ENCODE data around the gene PIK3C2G. TPM values are rescaled to one million over a fixed set of nuclear protein-coding genes. Genes with fewer than 3 reads are reported as not detected.

Gene PIK3C2G
- total RNA-seq, 2 donors from 2014 or later = not detected

DNA sequence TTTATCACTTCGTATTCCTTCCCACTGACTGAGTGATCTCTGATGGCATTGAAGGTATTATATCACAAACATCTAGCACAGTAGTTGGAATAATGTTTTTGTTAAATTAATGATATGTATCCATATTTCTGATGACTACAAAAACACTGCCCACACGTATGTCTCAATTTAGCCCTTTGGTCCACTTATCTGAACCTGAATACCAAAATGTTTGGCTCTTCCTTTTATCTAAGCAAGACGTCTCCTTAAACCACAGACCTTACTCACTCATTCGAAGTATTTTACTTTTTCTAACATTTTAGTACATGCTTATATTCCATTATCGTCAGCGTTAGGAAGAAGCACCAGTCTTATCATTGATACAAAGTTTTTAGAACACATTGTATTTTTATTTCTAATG lies 126.4 kb downstream of the PIK3C2G start:
- Histone ChIP-seq H3K4me3 (ENCODE audit: low read length) (no peak overlapping the region), H3K36me3 (ENCODE audit: control insufficient read depth, insufficient read depth, low read length) (no peaks in the 10 kb centered on the region), H3K27ac (ENCODE audit: low read depth, low read length) (no peak overlapping the region), H3K27me3 (ENCODE audit: control insufficient read depth, insufficient read depth, low read length, poor library complexity, severe bottlenecking) (no peaks in the 10 kb centered on the region), H3K9ac (ENCODE audit: extremely low read depth, low read length, poor library complexity, severe bottlenecking) (no peak overlapping the region), H3K9me3 (ENCODE audit: control insufficient read depth, low read length) (no peaks in the 10 kb centered on the region), H3K4me1 (ENCODE audit: control insufficient read depth, insufficient read depth, low read length) (peaks cover 3% of the 10 kb centered on the region)
- Mint-ChIP-seq H3K9me3 (no peaks in the 10 kb centered on the region), H3K36me3 (ENCODE audit: low read depth) (no peaks in the 10 kb centered on the region), H3K27me3 (ENCODE audit: insufficient read depth) (no peaks in the 10 kb centered on the region), H3K4me1 (peaks cover 9% of the 10 kb centered on the region), H3K27ac (no peak overlapping the region), H3K4me3 (no peak overlapping the region)
- no peak for DNase-seq
- WGBS, 2 experiments (ENCODE audit: insufficient coverage in 1 of 2, insufficient read length in 1 of 2) = 94 to 100% methylated on average over 3 to 6 of the region's 6 CpGs
- TF ChIP-seq CTCF (conservative IDR thresholded peaks at IDR 0.05) = no peak

DNA sequence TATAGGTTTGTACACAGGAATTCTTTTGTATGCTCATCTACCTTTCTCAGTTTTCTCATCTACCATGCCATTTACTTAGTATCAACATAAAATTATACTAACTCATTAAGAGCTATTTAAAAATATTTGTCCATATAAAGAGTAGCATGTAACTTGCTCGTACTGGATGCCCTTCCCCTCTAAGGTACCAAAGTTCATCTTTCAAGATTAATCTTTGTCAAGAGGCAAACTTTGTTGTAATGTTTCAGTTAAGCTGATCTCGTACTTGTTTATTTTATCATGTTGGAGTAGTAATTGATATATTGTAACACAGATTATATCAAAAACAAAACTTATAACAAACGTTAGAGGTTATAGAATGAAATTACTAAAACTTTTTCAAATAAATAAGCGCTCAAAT lies 128.5 kb downstream of the PIK3C2G start:
- H3K9ac ChIP-seq (ENCODE audit: extremely low read depth, low read length, poor library complexity, severe bottlenecking) = no peak overlapping the region
- no peaks in the 10 kb centered on the region for H3K36me3 ChIP-seq (ENCODE audit: control insufficient read depth, insufficient read depth, low read length)
- no peak for TF ChIP-seq CTCF (conservative IDR thresholded peaks at IDR 0.05)
- H3K9me3 Mint-ChIP-seq = no peaks in the 10 kb centered on the region
- no peak overlapping the region for H3K4me3 Mint-ChIP-seq
- no peak for DNase-seq
- no peak overlapping the region for H3K27ac Mint-ChIP-seq
- no peak overlapping the region for H3K4me3 ChIP-seq (ENCODE audit: low read length)
- 100% methylated on average over 2 of the region's 4 CpGs; no CpG with 5 or more reads in 1 of the 2 experiments for WGBS, 2 experiments (ENCODE audit: insufficient coverage in 1 of 2, insufficient read length in 1 of 2)
- H3K9me3 ChIP-seq (ENCODE audit: control insufficient read depth, low read length) = no peaks in the 10 kb centered on the region
- no peaks in the 10 kb centered on the region for H3K27me3 Mint-ChIP-seq (ENCODE audit: insufficient read depth)
- H3K27me3 ChIP-seq (ENCODE audit: control insufficient read depth, insufficient read depth, low read length, poor library complexity, severe bottlenecking) = no peaks in the 10 kb centered on the region
- no peak overlapping the region for H3K27ac ChIP-seq (ENCODE audit: low read depth, low read length)
- no peaks in the 10 kb centered on the region for H3K4me1 ChIP-seq (ENCODE audit: control insufficient read depth, insufficient read depth, low read length)
- no peaks in the 10 kb centered on the region for H3K36me3 Mint-ChIP-seq (ENCODE audit: low read depth)
- no peaks in the 10 kb centered on the region for H3K4me1 Mint-ChIP-seq

GRCh38 chr12:18391151-18391550 lies 129.8 kb downstream of the PIK3C2G start:
- Mint-ChIP-seq H3K27me3 (ENCODE audit: insufficient read depth) (no peaks in the 10 kb centered on the region), H3K9me3 (no peaks in the 10 kb centered on the region), H3K4me1 (no peaks in the 10 kb centered on the region), H3K36me3 (ENCODE audit: low read depth) (no peaks in the 10 kb centered on the region), H3K4me3 (no peak overlapping the region), H3K27ac (no peak overlapping the region)
- no peak overlapping the region for H3K4me3 ChIP-seq (ENCODE audit: low read length)
- H3K9ac ChIP-seq (ENCODE audit: extremely low read depth, low read length, poor library complexity, severe bottlenecking) = no peak overlapping the region
- no peaks in the 10 kb centered on the region for H3K36me3 ChIP-seq (ENCODE audit: control insufficient read depth, insufficient read depth, low read length)
- H3K27ac ChIP-seq (ENCODE audit: low read depth, low read length) = no peak overlapping the region
- H3K9me3 ChIP-seq (ENCODE audit: control insufficient read depth, low read length) = no peaks in the 10 kb centered on the region
- H3K27me3 ChIP-seq (ENCODE audit: control insufficient read depth, insufficient read depth, low read length, poor library complexity, severe bottlenecking) = no peaks in the 10 kb centered on the region
- no peaks in the 10 kb centered on the region for H3K4me1 ChIP-seq (ENCODE audit: control insufficient read depth, insufficient read depth, low read length)
- TF ChIP-seq CTCF (conservative IDR thresholded peaks at IDR 0.05) = no peak
- no peak for DNase-seq
- 90 to 100% methylated on average over 1 to 2 of the region's 2 CpGs for WGBS, 2 experiments (ENCODE audit: insufficient coverage in 1 of 2, insufficient read length in 1 of 2)
